ENCODE measurements around the gene TAF1. TPM values are rescaled to one million over a fixed set of nuclear protein-coding genes. Genes with fewer than 3 reads are reported as not detected.
"Not testable (repeated sequence)": the region's sequence is repeated elsewhere in the genome, so short reads cannot be mapped to it uniquely, and the experiment has no call there.

The TAF1 gene
- total RNA-seq, 1 experiment from 2014 or later = 45.9 TPM

DNA sequence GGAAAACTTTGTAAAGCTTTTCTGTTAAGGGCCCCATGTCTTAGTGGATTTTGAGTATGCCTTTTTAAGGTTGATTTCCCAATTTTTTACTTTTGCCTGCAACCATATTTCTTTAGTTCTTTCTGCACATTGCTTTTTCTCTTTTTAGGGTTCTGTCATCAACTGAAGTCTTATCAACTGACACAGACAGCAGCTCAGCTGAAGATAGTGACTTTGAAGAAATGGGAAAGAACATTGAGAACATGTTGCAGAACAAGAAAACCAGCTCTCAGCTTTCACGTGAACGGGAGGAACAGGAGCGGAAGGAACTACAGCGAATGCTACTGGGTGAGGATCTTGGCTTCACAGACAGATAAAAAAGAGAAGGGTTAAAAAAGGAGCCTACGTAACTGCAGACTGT is 27.8 kb downstream of the TAF1 start:
- ChIA-PET POLR2A (ENCODE audit: unreplicated experiment) (no interaction called here), CTCF (no interaction called here)
- TF ChIP-seq, protein P1, sequence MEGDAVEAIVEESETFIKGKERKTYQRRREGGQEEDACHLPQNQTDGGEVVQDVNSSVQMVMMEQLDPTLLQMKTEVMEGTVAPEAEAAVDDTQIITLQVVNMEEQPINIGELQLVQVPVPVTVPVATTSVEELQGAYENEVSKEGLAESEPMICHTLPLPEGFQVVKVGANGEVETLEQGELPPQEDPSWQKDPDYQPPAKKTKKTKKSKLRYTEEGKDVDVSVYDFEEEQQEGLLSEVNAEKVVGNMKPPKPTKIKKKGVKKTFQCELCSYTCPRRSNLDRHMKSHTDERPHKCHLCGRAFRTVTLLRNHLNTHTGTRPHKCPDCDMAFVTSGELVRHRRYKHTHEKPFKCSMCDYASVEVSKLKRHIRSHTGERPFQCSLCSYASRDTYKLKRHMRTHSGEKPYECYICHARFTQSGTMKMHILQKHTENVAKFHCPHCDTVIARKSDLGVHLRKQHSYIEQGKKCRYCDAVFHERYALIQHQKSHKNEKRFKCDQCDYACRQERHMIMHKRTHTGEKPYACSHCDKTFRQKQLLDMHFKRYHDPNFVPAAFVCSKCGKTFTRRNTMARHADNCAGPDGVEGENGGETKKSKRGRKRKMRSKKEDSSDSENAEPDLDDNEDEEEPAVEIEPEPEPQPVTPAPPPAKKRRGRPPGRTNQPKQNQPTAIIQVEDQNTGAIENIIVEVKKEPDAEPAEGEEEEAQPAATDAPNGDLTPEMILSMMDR (conservative IDR thresholded peaks at IDR 0.05) = no peak
- TF ChIP-seq EZH2 (IDR thresholded peaks at IDR 0.05; ENCODE audit: low read depth) = no peak
- no peaks in the 10 kb centered on the region for H3K9me2 ChIP-seq (ENCODE audit: insufficient read depth)
- BruUV-seq (replicated peaks) = no TSS peak
- H3K9me3 ChIP-seq (ENCODE audit: insufficient read depth, low read depth) = no peaks in the 10 kb centered on the region
- peaks cover 5% of the 10 kb centered on the region; the same call in 1 of the 2 replicates for H3K36me3 ChIP-seq (ENCODE audit: low read depth)
- H3K4me2 ChIP-seq = no peak overlapping the region
- H3K27me3 ChIP-seq (ENCODE audit: insufficient read depth, low read depth) = no peaks in the 10 kb centered on the region
- peaks cover 5% of the 10 kb centered on the region; the same call in 1 of the 2 replicates for H4K20me1 ChIP-seq (ENCODE audit: insufficient read depth)
- intact Hi-C loops (cut with micrococcal nuclease; ENCODE audit: unreplicated experiment) = no loop called here
- H3K4me3 ChIP-seq = no peak overlapping the region
- H3K27ac ChIP-seq = no peak overlapping the region
- H3F3A ChIP-seq (ENCODE audit: insufficient read depth, low read depth) = no peaks in the 10 kb centered on the region
- H2AFZ ChIP-seq = no peak overlapping the region
- DNase-seq = no peak
- no peaks in the 10 kb centered on the region for H3K79me2 ChIP-seq (ENCODE audit: low read depth)
- no peaks in the 10 kb centered on the region for H3K4me1 ChIP-seq (replicated peaks; ENCODE audit: insufficient read depth)

GRCh38 chrX:71396576-71396975 is 30.4 kb downstream of the TAF1 start:
- no peaks in the 10 kb centered on the region for H3K79me2 ChIP-seq (ENCODE audit: low read depth)
- H3K27ac ChIP-seq = no peak overlapping the region
- H3K9me3 ChIP-seq (ENCODE audit: insufficient read depth, low read depth) = no peaks in the 10 kb centered on the region
- H4K20me1 ChIP-seq (ENCODE audit: insufficient read depth) = peaks cover 5% of the 10 kb centered on the region; the same call in 1 of the 2 replicates
- H3K4me1 ChIP-seq (replicated peaks; ENCODE audit: insufficient read depth) = no peaks in the 10 kb centered on the region
- H3F3A ChIP-seq (ENCODE audit: insufficient read depth, low read depth) = no peaks in the 10 kb centered on the region
- TF ChIP-seq, protein P1 (conservative IDR thresholded peaks at IDR 0.05) = no peak
- TF ChIP-seq EZH2 (IDR thresholded peaks at IDR 0.05; ENCODE audit: low read depth) = no peak
- no peaks in the 10 kb centered on the region for H3K9me2 ChIP-seq (ENCODE audit: insufficient read depth)
- ChIA-PET CTCF (no interaction called here), POLR2A (ENCODE audit: unreplicated experiment) (no interaction called here)
- intact Hi-C loops (cut with micrococcal nuclease; ENCODE audit: unreplicated experiment) = no loop called here
- no peak overlapping the region for H3K4me2 ChIP-seq
- no peak for DNase-seq
- H3K27me3 ChIP-seq (ENCODE audit: insufficient read depth, low read depth) = no peaks in the 10 kb centered on the region
- 0 out of 2 replicates have a peak, but pooled peaks cover 5% of the 10 kb centered on the region for H3K36me3 ChIP-seq (ENCODE audit: low read depth)
- no TSS peak for BruUV-seq (replicated peaks)
- no peak overlapping the region for H2AFZ ChIP-seq
- no peak overlapping the region for H3K4me3 ChIP-seq

GRCh38 chrX:71400710-71401109 is 34.6 kb downstream of the TAF1 start:
- Histone ChIP-seq H3K9me2 (ENCODE audit: insufficient read depth) (no peaks in the 10 kb centered on the region), H3K27me3 (ENCODE audit: insufficient read depth, low read depth) (no peaks in the 10 kb centered on the region), H4K20me1 (ENCODE audit: insufficient read depth) (no peaks in the 10 kb centered on the region; the same call in 1 of the 2 replicates), H3K36me3 (ENCODE audit: low read depth) (0 out of 2 replicates have a peak, but pooled peaks cover 2% of the 10 kb centered on the region), H3K4me1 (replicated peaks; ENCODE audit: insufficient read depth) (no peaks in the 10 kb centered on the region), H3K27ac (no peak overlapping the region), H3F3A (ENCODE audit: insufficient read depth, low read depth) (no peaks in the 10 kb centered on the region), H2AFZ (no peak overlapping the region), H3K79me2 (ENCODE audit: low read depth) (no peaks in the 10 kb centered on the region), H3K4me2 (no peak overlapping the region), H3K9me3 (ENCODE audit: insufficient read depth, low read depth) (no peaks in the 10 kb centered on the region), H3K4me3 (no peak overlapping the region)
- DNase-seq = no peak
- POLR2A ChIA-PET (ENCODE audit: unreplicated experiment) = no interaction called here
- no TSS peak for BruUV-seq (replicated peaks)
- intact Hi-C loops (cut with micrococcal nuclease; ENCODE audit: unreplicated experiment) = no loop called here
- no peak for TF ChIP-seq EZH2 (IDR thresholded peaks at IDR 0.05; ENCODE audit: low read depth)
- TF ChIP-seq, protein P1 (conservative IDR thresholded peaks at IDR 0.05) = no peak
- CTCF ChIA-PET = no interaction called here

DNA sequence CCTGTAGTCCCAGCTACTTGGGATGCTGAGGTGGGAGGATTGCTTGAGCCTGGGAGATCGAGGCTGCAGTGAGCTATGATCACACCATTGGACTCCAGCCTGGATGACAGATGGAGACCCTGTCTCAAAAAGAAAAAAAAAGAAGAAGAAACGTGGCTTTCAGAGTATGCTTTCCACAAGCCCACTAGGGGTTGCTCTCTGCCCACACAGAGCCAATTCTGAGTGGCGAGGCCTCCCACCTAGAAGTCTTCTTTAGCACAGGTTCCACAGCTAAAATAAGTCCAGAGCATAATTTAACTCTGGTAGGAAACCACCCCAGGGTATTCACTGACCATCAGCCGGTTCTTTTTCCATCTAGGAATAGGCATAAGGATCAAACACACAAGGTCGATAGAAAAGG is 50.1 kb downstream of the TAF1 start:
- H2AFZ ChIP-seq; H3F3A ChIP-seq (ENCODE audit: insufficient read depth, low read depth); H3K4me2 ChIP-seq; H3K36me3 ChIP-seq (ENCODE audit: low read depth); H3K79me2 ChIP-seq (ENCODE audit: low read depth); H3K9me2 ChIP-seq (ENCODE audit: insufficient read depth); CTCF ChIA-PET; DNase-seq; H3K27ac ChIP-seq; H3K4me3 ChIP-seq; H3K4me1 ChIP-seq (replicated peaks; ENCODE audit: insufficient read depth); intact Hi-C loops (cut with micrococcal nuclease; ENCODE audit: unreplicated experiment); BruUV-seq (replicated peaks); H3K27me3 ChIP-seq (ENCODE audit: insufficient read depth, low read depth); H4K20me1 ChIP-seq (ENCODE audit: insufficient read depth); H3K9me3 ChIP-seq (ENCODE audit: insufficient read depth, low read depth); POLR2A ChIA-PET (ENCODE audit: unreplicated experiment): not testable (repeated sequence)
